ENCODE results near the gene AP3D1.

GRCh38 chr19:2077833-2078619 is 73.3 kb downstream of the AP3D1 start:
- TF ChIP-seq CTCF (IDR thresholded peaks at IDR 0.05) (no peak), POLR2A (IDR thresholded peaks at IDR 0.05) (no peak)
